D341Med (cell line): Measurements from ENCODE around the gene NCL.

Experiments used
- DNase-seq: peaks from one replicate; pipeline ENCODE4 v3.0.0; 2012; ENCODE audit warnings: low spot score

Gene NCL

GRCh38 chr2:231463698-231464575, at the start of gene NCL:
TSS of gene NCL (minus strand) at chr2:231464484. CDS start at chr2:231464353, 131 bp downstream.
- peak; percentile 96 for DNase-seq

- no peak for DNase-seq
Measured at GRCh38 chr2:231513746-231514224, 49.5 kb upstream of the NCL start.

GRCh38 chr2:231512222-231512621, 47.9 kb upstream of the NCL start:
- DNase-seq, result no peak

GRCh38 chr2:231503766-231504165, 39.5 kb upstream of the NCL start:
- DNase-seq, result no peak

GRCh38 chr2:231502596-231502995, 38.3 kb upstream of the NCL start:
- no peak for DNase-seq

GRCh38 chr2:231497651-231498050, 33.4 kb upstream of the NCL start:
- no peak for DNase-seq

- DNase-seq, result no peak
Measured at GRCh38 chr2:231494669-231495068, 30.4 kb upstream of the NCL start.

GRCh38 chr2:231490801-231491200, 26.5 kb upstream of the NCL start:
- DNase-seq, result no peak

- DNase-seq, result no peak
Measured at GRCh38 chr2:231489990-231490389, 25.7 kb upstream of the NCL start.

- no peak for DNase-seq
Measured at GRCh38 chr2:231488331-231488730, 24.0 kb upstream of the NCL start.

GRCh38 chr2:231486851-231487596, 22.7 kb upstream of the NCL start:
- DNase-seq, result no peak

GRCh38 chr2:231483398-231484329, 19.4 kb upstream of the NCL start:
- no peak for DNase-seq

GRCh38 chr2:231482806-231483391, 18.6 kb upstream of the NCL start:
- DNase-seq, result peak; percentile 91

- no peak for DNase-seq
Measured at GRCh38 chr2:231480781-231481180, 16.5 kb upstream of the NCL start.

- DNase-seq, result no peak
Measured at GRCh38 chr2:231479455-231479854, 15.2 kb upstream of the NCL start.

GRCh38 chr2:231476920-231477319, 12.6 kb upstream of the NCL start:
- DNase-seq, result no peak

- no peak for DNase-seq
Measured at GRCh38 chr2:231475965-231476364, 11.7 kb upstream of the NCL start.

- DNase-seq, result no peak
Measured at GRCh38 chr2:231472816-231473215, 8.5 kb upstream of the NCL start.

- DNase-seq, result peak; percentile 60
Measured at GRCh38 chr2:231470246-231470900, 6.1 kb upstream of the NCL start.

GRCh38 chr2:231469583-231469950, 5.3 kb upstream of the NCL start:
- DNase-seq, result no peak
